ENCODE data around the gene METTL21C.

The METTL21C gene

DNA sequence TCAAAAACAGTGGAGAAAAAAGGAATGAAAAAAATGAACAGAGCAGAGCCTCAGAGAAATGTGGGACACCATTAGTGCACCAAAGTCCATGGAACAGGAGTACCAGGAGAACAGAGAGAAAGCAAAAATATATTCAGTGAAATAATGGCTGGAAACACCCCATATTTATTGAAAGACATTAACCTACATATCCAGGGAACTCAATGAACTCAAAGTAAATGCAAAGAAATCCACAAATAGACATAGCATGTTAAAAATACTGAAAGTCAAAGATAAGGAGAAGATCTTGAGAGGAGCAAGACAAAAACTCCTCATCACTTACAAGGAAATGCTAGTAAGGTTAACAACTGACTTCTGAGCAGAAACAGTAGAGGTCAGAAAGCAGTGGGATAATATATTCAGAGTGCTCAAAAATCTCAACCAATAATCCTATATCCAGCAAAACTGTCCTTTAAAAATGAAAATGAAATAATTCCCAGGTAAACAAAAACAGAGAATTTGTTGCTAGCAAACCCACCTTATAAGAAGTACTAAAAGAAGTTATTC lies 35.6 kb downstream of the METTL21C start:
- no peak for ATAC-seq
- Mint-ChIP-seq H3K27me3 (no peaks in the 10 kb centered on the region), H3K4me3 (no peak overlapping the region), H3K9me3 (no peaks in the 10 kb centered on the region), H3K36me3 (ENCODE audit: low read depth) (peaks cover 52% of the 10 kb centered on the region), H3K27ac (no peak overlapping the region), H3K4me1 (no peaks in the 10 kb centered on the region)
- no peak for DNase-seq

DNA sequence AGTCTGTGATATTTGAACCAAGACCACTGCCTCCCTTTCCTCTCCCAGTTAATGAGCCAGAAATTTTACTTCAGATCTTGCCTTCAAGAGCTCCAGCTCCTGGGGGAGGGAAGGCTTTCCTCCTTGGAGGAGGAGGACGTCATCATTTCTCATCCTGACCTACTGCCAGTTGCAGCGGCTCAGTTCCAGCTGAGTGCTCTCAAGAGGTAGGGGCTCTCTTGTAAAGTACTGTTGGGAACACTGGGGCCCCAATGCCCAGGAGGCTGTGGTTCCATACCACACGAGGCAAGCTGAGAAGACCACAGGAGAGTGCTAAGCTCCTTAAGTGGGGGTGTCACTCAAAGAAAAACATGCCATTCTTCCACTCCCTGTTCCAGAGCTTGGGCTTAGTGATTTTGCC lies 36.2 kb downstream of the METTL21C start:
- Mint-ChIP-seq H3K9me3 (no peaks in the 10 kb centered on the region), H3K4me3 (no peak overlapping the region), H3K36me3 (ENCODE audit: low read depth) (peaks cover 46% of the 10 kb centered on the region), H3K4me1 (no peaks in the 10 kb centered on the region), H3K27ac (no peak overlapping the region), H3K27me3 (no peaks in the 10 kb centered on the region)
- no peak for DNase-seq
- no peak for ATAC-seq

DNA sequence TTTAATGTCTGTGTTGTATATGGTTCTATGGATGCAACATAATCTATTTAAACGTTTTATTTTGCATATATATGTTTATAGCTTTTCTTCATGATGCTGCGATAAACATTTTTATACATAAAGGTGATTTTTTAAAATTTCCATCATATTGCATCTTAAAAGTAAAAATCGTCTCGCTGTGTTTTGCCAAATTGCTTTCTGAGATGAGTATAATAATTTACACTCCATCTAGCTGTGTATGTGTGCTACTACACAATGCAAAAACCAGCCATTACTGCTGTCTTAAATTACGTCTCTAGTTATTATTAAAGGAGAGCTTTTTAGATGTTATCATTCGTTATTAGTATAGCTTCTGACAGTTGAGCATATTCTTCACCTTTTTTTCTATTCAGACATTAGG lies 37.2 kb downstream of the METTL21C start:
- ATAC-seq (no peak), DNase-seq (no peak)
- Mint-ChIP-seq H3K27ac (no peak overlapping the region), H3K4me3 (no peak overlapping the region), H3K9me3 (no peaks in the 10 kb centered on the region), H3K36me3 (ENCODE audit: low read depth) (peaks cover 50% of the 10 kb centered on the region), H3K4me1 (no peaks in the 10 kb centered on the region), H3K27me3 (no peaks in the 10 kb centered on the region)

DNA sequence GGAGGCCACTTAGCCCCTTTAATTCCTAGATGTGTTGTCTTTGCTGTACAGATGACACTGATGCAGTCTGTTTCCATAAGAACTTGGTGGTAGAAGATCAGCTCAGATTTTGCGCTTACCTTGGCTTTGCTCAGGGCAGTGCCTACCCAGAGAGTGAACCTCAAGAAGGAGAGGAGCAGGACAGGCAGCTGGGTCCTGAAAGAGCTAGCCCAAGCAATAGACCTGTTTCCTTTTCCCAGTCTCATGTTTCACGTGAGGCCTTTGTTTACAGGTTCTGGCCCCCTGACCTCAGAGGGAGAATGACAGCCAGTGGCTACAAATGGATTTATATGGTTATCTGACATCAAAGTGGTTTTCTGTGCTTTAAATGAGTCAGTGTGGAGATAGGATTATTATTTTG lies 40.1 kb downstream of the METTL21C start:
- H3K4me3 Mint-ChIP-seq: no peak overlapping the region
- no peak for DNase-seq
- H3K27me3 Mint-ChIP-seq: no peaks in the 10 kb centered on the region
- no peak overlapping the region for H3K27ac Mint-ChIP-seq
- peaks cover 38% of the 10 kb centered on the region for H3K36me3 Mint-ChIP-seq (ENCODE audit: low read depth)
- H3K4me1 Mint-ChIP-seq: peaks cover 1% of the 10 kb centered on the region
- ATAC-seq: no peak
- H3K9me3 Mint-ChIP-seq: no peaks in the 10 kb centered on the region

DNA sequence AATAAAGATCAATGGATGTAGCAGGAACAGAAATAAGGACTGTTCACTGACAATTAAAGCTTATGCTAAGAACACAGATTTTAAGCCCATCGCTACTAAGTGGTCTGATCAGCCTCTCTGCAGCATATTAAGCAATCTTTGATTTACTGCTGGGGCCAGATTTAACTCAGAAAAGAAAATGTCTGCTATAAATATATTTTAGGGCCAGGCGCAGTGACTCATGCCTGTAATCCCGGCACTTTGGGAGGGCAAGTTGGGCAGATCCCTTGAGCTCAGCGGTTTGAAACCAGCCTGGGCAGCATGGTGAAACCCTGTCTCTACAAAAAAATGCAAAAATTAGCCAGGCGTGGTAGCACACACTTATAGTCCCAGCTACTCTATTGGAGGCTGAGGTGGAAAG lies 43.0 kb downstream of the METTL21C start:
- peaks cover 1% of the 10 kb centered on the region for H3K4me1 Mint-ChIP-seq
- DNase-seq (no peak), ATAC-seq (no peak)
- H3K4me3 Mint-ChIP-seq: no peak overlapping the region
- H3K36me3 Mint-ChIP-seq (ENCODE audit: low read depth): peaks cover 36% of the 10 kb centered on the region
- no peaks in the 10 kb centered on the region for H3K9me3 Mint-ChIP-seq
- H3K27ac Mint-ChIP-seq: no peak overlapping the region
- H3K27me3 Mint-ChIP-seq: no peaks in the 10 kb centered on the region

DNA sequence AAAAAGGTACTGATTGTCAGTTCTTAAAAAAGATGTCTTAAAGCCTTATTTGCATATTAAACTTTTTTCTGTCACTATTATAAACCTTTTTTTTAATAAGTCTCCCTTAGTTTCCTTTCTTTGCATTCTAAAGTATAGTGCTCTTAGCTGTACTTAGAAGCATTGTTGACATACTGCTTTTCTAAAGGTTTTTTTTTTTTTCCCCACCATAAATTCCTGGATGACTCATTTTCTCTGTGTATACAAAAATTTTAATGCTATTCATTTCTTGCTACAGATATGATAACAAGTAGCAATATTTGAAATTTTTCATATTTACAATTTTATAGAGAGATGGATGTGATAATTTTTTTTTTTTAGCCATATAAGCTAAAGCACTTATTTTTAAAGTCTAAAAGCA lies 43.5 kb downstream of the METTL21C start:
- Mint-ChIP-seq H3K36me3 (ENCODE audit: low read depth) (peaks cover 40% of the 10 kb centered on the region), H3K4me1 (peaks cover 1% of the 10 kb centered on the region), H3K27me3 (no peaks in the 10 kb centered on the region), H3K4me3 (no peak overlapping the region), H3K9me3 (no peaks in the 10 kb centered on the region), H3K27ac (no peak overlapping the region)
- no peak for DNase-seq
- no peak for ATAC-seq

DNA sequence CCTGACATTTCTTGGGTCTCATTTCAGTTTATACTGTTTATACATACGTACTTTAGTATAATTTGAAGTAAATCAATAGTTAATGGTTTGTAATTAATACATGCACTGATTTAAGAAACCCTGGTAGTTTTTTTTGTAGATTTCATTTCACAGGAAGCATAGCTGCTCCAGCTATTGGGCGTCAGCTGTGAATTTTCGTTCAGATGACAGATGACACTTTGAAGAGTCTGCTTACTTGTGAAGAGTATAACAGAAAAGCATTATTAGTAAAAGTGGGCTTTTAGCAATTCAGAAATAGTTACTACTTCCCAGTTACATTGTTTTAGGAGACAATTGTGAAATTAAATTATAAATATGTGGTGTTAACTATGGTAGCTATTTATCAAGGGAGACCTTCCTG lies 44.4 kb downstream of the METTL21C start:
- no peak overlapping the region for H3K27ac Mint-ChIP-seq
- DNase-seq (no peak), ATAC-seq (no peak)
- no peaks in the 10 kb centered on the region for H3K9me3 Mint-ChIP-seq
- H3K4me3 Mint-ChIP-seq: no peak overlapping the region
- peaks cover 1% of the 10 kb centered on the region for H3K4me1 Mint-ChIP-seq
- no peaks in the 10 kb centered on the region for H3K27me3 Mint-ChIP-seq
- H3K36me3 Mint-ChIP-seq (ENCODE audit: low read depth): peaks cover 46% of the 10 kb centered on the region

DNA sequence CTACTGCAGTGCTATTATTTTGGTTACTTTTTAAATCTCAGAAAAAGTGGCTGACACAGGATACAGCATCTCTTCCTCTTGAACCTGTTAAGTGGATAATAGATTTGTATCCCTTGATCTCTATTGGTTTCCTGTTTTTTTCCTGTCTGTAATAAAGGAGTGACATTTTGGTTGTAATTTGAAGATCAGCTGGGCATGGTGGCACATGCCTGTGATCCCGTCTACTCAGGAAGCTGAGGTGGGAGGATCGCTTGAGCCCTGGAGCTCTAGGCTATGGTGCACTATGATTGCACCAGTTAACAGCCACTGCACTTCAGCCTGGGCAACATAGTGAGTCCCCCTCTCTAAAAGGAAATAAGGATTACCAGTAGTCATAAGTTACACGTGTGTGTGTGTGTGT lies 46.8 kb downstream of the METTL21C start:
- H3K36me3 Mint-ChIP-seq (ENCODE audit: low read depth): peaks cover 60% of the 10 kb centered on the region
- no peak overlapping the region for H3K27ac Mint-ChIP-seq

DNA sequence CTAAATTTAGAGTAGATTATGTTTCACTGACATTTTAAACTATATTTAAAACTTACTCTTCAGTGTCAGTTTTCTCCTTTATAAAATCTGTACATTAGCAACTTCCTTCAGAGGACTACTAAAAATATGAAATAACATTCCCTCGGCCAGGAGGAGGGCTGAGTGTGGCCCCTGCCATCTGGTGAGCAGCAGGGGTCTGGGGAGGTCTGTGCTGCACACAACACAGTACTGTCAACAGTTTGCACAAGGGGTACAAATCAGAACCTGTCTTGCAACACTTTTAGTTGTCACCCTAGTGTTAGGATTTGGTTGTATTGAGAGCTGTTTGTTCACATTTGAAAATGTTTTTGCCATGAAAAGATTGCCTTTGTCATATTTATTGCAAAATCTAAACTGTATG lies 49.1 kb downstream of the METTL21C start:
- no peak for ATAC-seq
- DNase-seq: no peak
- H3K36me3 Mint-ChIP-seq (ENCODE audit: low read depth): peaks cover 65% of the 10 kb centered on the region
- H3K9me3 Mint-ChIP-seq: no peaks in the 10 kb centered on the region
- H3K27ac Mint-ChIP-seq: no peak overlapping the region
- no peaks in the 10 kb centered on the region for H3K27me3 Mint-ChIP-seq
- H3K4me3 Mint-ChIP-seq: no peak overlapping the region
- peaks cover 15% of the 10 kb centered on the region for H3K4me1 Mint-ChIP-seq

More for the DNA sequence above, 46.8 kb downstream of the METTL21C start:
- Mint-ChIP-seq H3K4me3 (no peak overlapping the region), H3K27me3 (no peaks in the 10 kb centered on the region), H3K9me3 (no peaks in the 10 kb centered on the region), H3K4me1 (peaks cover 10% of the 10 kb centered on the region)
- ATAC-seq (no peak), DNase-seq (no peak)

DNA sequence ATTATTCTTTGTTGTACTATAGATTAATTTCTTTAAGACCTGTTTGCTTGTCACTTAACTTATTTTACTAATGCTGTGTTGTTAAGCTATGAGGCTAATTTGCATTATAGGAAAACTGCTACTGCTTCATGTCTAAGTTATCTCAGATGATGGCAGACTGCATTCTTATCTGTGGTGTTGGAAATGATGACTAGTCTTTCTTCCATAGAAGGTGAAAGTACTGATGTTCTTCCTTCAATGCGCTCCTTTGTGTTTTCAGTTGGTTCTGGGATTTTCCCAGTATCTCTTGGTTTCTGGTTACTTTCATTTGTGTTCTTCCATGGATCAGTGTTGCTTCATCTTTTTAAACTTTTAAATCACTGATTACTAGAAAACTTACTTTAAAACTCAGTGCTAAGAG lies 51.2 kb downstream of the METTL21C start:
- H3K4me1 Mint-ChIP-seq: peaks cover 15% of the 10 kb centered on the region
- H3K36me3 Mint-ChIP-seq (ENCODE audit: low read depth): peaks cover 61% of the 10 kb centered on the region
- peak overlapping the region; percentile 71 for H3K27ac Mint-ChIP-seq
- no peak overlapping the region for H3K4me3 Mint-ChIP-seq
- ATAC-seq (no peak), DNase-seq (no peak)
- H3K27me3 Mint-ChIP-seq: no peaks in the 10 kb centered on the region
- no peaks in the 10 kb centered on the region for H3K9me3 Mint-ChIP-seq

DNA sequence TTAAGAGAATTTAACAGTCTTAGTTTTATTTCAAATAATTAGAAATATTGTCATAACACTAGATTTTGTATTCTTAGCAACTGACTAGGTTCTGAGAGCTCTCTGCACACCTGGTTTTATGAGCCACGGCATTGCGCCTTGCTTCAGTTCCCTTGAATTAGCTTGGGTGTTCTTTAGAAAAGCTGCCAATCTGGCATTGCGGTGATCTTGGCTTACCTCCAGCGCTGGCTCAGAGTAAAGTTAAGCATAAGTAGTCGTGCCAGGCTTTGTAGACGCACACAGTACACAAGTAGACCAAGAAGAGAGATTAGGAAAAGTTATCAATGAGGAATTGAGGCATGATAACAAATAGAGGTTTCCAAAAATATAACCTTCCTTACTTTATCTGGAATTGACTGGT lies 52.4 kb downstream of the METTL21C start:
- Mint-ChIP-seq H3K27me3 (no peaks in the 10 kb centered on the region), H3K4me1 (peaks cover 15% of the 10 kb centered on the region), H3K36me3 (ENCODE audit: low read depth) (peaks cover 63% of the 10 kb centered on the region), H3K4me3 (no peak overlapping the region), H3K27ac (no peak overlapping the region), H3K9me3 (no peaks in the 10 kb centered on the region)
- no peak for DNase-seq
- no peak for ATAC-seq

DNA sequence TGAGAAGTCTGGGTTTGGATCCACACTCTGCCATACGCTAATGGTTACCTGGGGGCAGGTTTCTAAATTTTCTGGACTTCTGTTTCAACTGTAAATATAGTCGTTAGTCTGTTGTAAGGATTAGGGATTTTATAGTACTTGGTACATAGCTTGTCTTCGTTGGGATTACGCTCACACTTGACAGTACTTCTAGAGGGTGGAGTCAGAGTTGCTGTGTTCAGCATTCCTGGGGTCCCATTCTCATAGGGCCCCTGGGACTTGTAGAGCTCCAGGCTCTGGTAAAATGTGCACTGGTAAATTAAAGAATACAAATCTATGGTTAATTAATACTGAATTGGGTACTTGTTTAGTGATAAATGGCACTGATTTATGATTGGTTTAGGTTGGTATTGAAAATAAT lies 52.8 kb downstream of the METTL21C start:
- H3K36me3 Mint-ChIP-seq (ENCODE audit: low read depth): peaks cover 64% of the 10 kb centered on the region
- no peak overlapping the region for H3K27ac Mint-ChIP-seq
- no peaks in the 10 kb centered on the region for H3K27me3 Mint-ChIP-seq
- peaks cover 15% of the 10 kb centered on the region for H3K4me1 Mint-ChIP-seq
- H3K4me3 Mint-ChIP-seq: no peak overlapping the region
- H3K9me3 Mint-ChIP-seq: no peaks in the 10 kb centered on the region
- ATAC-seq (no peak), DNase-seq (no peak)

DNA sequence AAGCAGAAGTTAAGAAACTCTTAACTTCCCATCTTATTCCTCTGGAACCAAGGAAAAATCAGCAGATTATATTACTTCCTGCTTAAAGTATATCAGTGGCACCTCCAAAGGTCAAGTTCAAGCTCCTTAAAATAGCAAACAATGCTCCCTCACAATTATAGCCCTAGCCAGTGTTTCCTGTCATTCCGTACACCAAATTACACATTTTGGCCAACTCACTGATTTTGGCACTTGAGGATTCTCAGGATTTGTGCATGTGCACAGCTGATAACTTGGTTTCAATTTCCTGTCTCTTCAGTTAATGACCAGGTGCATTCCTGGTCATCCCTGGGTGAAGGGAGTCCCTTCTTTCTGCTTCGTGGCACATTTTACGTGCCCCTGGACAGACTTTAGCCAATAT lies 56.1 kb downstream of the METTL21C start:
- Mint-ChIP-seq H3K9me3 (no peaks in the 10 kb centered on the region), H3K27ac (no peak overlapping the region), H3K27me3 (no peaks in the 10 kb centered on the region), H3K4me1 (peaks cover 13% of the 10 kb centered on the region), H3K4me3 (no peak overlapping the region), H3K36me3 (ENCODE audit: low read depth) (peaks cover 69% of the 10 kb centered on the region)
- DNase-seq: no peak
- ATAC-seq: no peak

Measured in activated naive CD8-positive, alpha-beta T cell treated with anti-CD3 and anti-CD28 coated beads, Interleukin-2, amount 50 U/mL, for 24 hours (primary cell).